A673 (cell line): ENCODE measurements around the gene KIF7. TPM values are rescaled to one million over a fixed set of nuclear protein-coding genes. Genes with fewer than 3 reads are reported as not detected.
"Not testable (repeated sequence)": the region's sequence is repeated elsewhere in the genome, so short reads cannot be mapped to it uniquely, and the experiment has no call there.

Source experiments
- BruUV-seq: library from RNA; stranded (reverse); fragments of 400-500 nt; replicated peaks from 2 replicates; lab custom pipeline; 2021; lab: Mats Ljungman, UMichigan
- CTCF ChIA-PET: fragments of 300-600 bp; sonication (Branson Sonifier 250); formaldehyde crosslinking; loops from one replicate; lab custom pipeline; 2022; ENCODE audit warnings: antibody characterized with exemption; lab: Charles Lee
- POLR2A ChIA-PET: fragments of 300-600 bp; sonication (Branson Sonifier 250); formaldehyde crosslinking; loops from one replicate; lab custom pipeline; 2022; ENCODE audit warnings: antibody characterized with exemption; ENCODE audit not compliant: low non-redundant PET; lab: Charles Lee
- DNase-seq: peaks from one replicate; pipeline ENCODE4 v3.0.0-alpha.2; 2015; ENCODE audit warnings: low spot score
- H3K27ac ChIP-seq: fragments of 200-600 bp; sonication (generic); 2 replicates; pipeline ENCODE4 v1.5.1; 2016; ENCODE audit warnings: mixed run types, low read depth, mild to moderate bottlenecking, mixed read lengths, antibody characterized with exemption, low read length; ENCODE audit not compliant: poor library complexity, severe bottlenecking
- H3K27me3 ChIP-seq: fragments of 200-600 bp; sonication (generic); replicated peaks from 2 replicates; pipeline ENCODE4 v1.6.1; 2017; ENCODE audit warnings: mixed run types, low read depth, mild to moderate bottlenecking, mixed read lengths, antibody characterized with exemption, low read length; ENCODE audit not compliant: insufficient read depth, poor library complexity
- H3K36me3 ChIP-seq: fragments of 200-600 bp; sonication (generic); 2 replicates; pipeline ENCODE4 v1.6.1; 2016; ENCODE audit warnings: mixed run types, mild to moderate bottlenecking, mixed read lengths, antibody characterized with exemption, low read length; ENCODE audit not compliant: insufficient read depth, poor library complexity, severe bottlenecking
- H3K4me1 ChIP-seq: fragments of 200-600 bp; sonication (generic); 2 replicates; pipeline ENCODE4 v1.6.1; 2017; ENCODE audit warnings: mixed run types, mild to moderate bottlenecking, mixed read lengths, antibody characterized with exemption, low read length; ENCODE audit not compliant: insufficient read depth, poor library complexity, severe bottlenecking
- H3K4me3 ChIP-seq: fragments of 200-600 bp; sonication (generic); 2 replicates; pipeline ENCODE4 v1.5.1; 2016; ENCODE audit warnings: low read depth, mixed run types, mild to moderate bottlenecking, mixed read lengths, low read length; ENCODE audit not compliant: poor library complexity, severe bottlenecking
- H3K9me3 ChIP-seq: fragments of 200-600 bp; sonication (generic); 2 replicates; pipeline ENCODE4 v1.6.1; 2016; ENCODE audit warnings: mixed run types, low read depth, mild to moderate bottlenecking, mixed read lengths, antibody characterized with exemption, low read length; ENCODE audit not compliant: poor library complexity, severe bottlenecking
- CTCF ChIP-seq: fragments of 300-800, 200-600 bp; sonication (generic); conservative IDR thresholded peaks from 2 replicates; pipeline ENCODE4 v1.5.1; 2017; ENCODE audit warnings: low read depth, mild to moderate bottlenecking, antibody characterized with exemption, low read length, moderate library complexity, mixed read lengths
- EZH2 ChIP-seq: fragments of 200-600 bp; sonication (generic); IDR thresholded peaks from 2 replicates; pipeline ENCODE4 v1.6.1; 2017; ENCODE audit warnings: borderline replicate concordance, low read depth, mild to moderate bottlenecking, mixed read lengths, antibody characterized with exemption, low read length; ENCODE audit not compliant: poor library complexity, severe bottlenecking
- intact Hi-C: fragments of 100-400 bp; cut with micrococcal nuclease; formaldehyde crosslinking; loops from one replicate; pipeline ENCODE4 v1.10.0; 2022; ENCODE audit not compliant: unreplicated experiment
- total RNA-seq: library from RNA; stranded (reverse); gene quantifications from 2 replicates; pipeline ENCODE4 v1.2.3, GENCODE V29; 2021

The KIF7 gene
- total RNA-seq, 1 experiment from 2014 or later = 9.5 TPM

GRCh38 chr15:89587955-89588354, 67.3 kb downstream of the KIF7 start:
- TF ChIP-seq EZH2 (no peak), CTCF (no peak)
- BruUV-seq = no TSS peak
- no peaks in the 10 kb centered on the region for H3K4me1 ChIP-seq
- H3K27ac ChIP-seq = no peak overlapping the region
- ChIA-PET CTCF (interaction anchor here (0.6 kb wide), 1 partner anchor 94 kb away, joined by 4 read pairs; no protein-coding TSS in a partner anchor), POLR2A (no interaction called here)
- no peaks in the 10 kb centered on the region for H3K27me3 ChIP-seq
- peak; percentile 9 for DNase-seq
- H3K9me3 ChIP-seq = no peaks in the 10 kb centered on the region
- peaks cover 93% of the 10 kb centered on the region for H3K36me3 ChIP-seq
- intact Hi-C loops = no loop called here
- H3K4me3 ChIP-seq = no peak overlapping the region

GRCh38 chr15:89586651-89587050, 68.6 kb downstream of the KIF7 start:
- Histone ChIP-seq H3K27ac (no peak overlapping the region), H3K4me3 (no peak overlapping the region), H3K36me3 (peaks cover 88% of the 10 kb centered on the region), H3K9me3 (no peaks in the 10 kb centered on the region), H3K4me1 (no peaks in the 10 kb centered on the region), H3K27me3 (no peaks in the 10 kb centered on the region)
- CTCF ChIA-PET = interaction anchor here (0.5 kb wide), 1 partner anchor 18 kb away, joined by 8 read pairs; no protein-coding TSS in a partner anchor
- intact Hi-C loops = no loop called here
- DNase-seq = no peak
- TF ChIP-seq EZH2 (no peak), CTCF (no peak)
- no TSS peak for BruUV-seq
- POLR2A ChIA-PET = interaction anchor here (1.1 kb wide), 1 partner anchor 11 kb away, joined by 3 read pairs; the partner anchor contains the start of gene TICRR

GRCh38 chr15:89580747-89581146, 74.5 kb downstream of the KIF7 start:
- intact Hi-C loops, H3K4me3 ChIP-seq, H3K9me3 ChIP-seq, BruUV-seq, POLR2A ChIA-PET, DNase-seq, H3K27me3 ChIP-seq: not testable (repeated sequence)
- H3K36me3 ChIP-seq = peaks cover 70% of the 10 kb centered on the region
- H3K27ac ChIP-seq = peak overlapping the region; percentile 2
- H3K4me1 ChIP-seq = peaks cover 12% of the 10 kb centered on the region
- CTCF ChIA-PET = interaction anchor here (0.6 kb wide), 1 partner anchor 568 kb away, joined by 3 read pairs; no protein-coding TSS in a partner anchor

- POLR2A ChIA-PET = no interaction called here
- intact Hi-C loops = loop anchor here (5.0 kb wide), 2 partner anchors 34 to 241 kb away; no protein-coding TSS in a partner anchor
- TF ChIP-seq EZH2 (no peak), CTCF (no peak)
- peaks cover 44% of the 10 kb centered on the region for H3K36me3 ChIP-seq
- no peaks in the 10 kb centered on the region for H3K9me3 ChIP-seq
- no peaks in the 10 kb centered on the region for H3K27me3 ChIP-seq
- CTCF ChIA-PET = no interaction called here
- BruUV-seq = no TSS peak
- peak overlapping the region; percentile 82 for H3K4me3 ChIP-seq
- peak overlapping the region; percentile 35 for H3K27ac ChIP-seq
- peaks cover 12% of the 10 kb centered on the region for H3K4me1 ChIP-seq
- DNase-seq = no peak
Measured at GRCh38 chr15:89578146-89578545, 77.1 kb downstream of the KIF7 start.
